Endothelial cell of umbilical vein (primary cell): Measurements from ENCODE around the gene ABCA2. TPM values are rescaled to one million over a fixed set of nuclear protein-coding genes. Genes with fewer than 3 reads are reported as not detected.

Experiments used
- BruUV-seq: library from RNA; stranded (reverse); fragments of 400-500 nt; replicated peaks from 2 replicates; lab custom pipeline; 2021; lab: Mats Ljungman, UMichigan
- CTCF ChIA-PET: fragments of 300-600, 350-600 bp; sonication (Branson Sonifier 250); formaldehyde crosslinking; loops from one replicate; lab custom pipeline; 2021; ENCODE audit warnings: antibody characterized with exemption, inconsistent platforms; lab: Charles Lee
- POLR2A ChIA-PET: fragments of 300-600, 350-600 bp; sonication (Branson Sonifier 250); formaldehyde crosslinking; loops from one replicate; lab custom pipeline; 2021; ENCODE audit warnings: antibody characterized with exemption, inconsistent platforms; lab: Charles Lee
- DNase-seq: peaks from one replicate; pipeline ENCODE4 v3.0.0-alpha.2; 2011; ENCODE audit warnings: low read depth, low spot score
- FAIRE-seq: peaks from 2 replicates; lab custom pipeline; 2011; peaks lifted over from hg19 to GRCh38; lab: Jason Lieb, UNC
- H2AFZ ChIP-seq: 2 replicates; pipeline ENCODE4 v1.6.0; 2012; ENCODE audit warnings: low read depth, low read length, control low read depth, inconsistent platforms
- H3K27ac ChIP-seq: 2 replicates; pipeline ENCODE4 v1.5.1; 2011; ENCODE audit warnings: low read depth, mild to moderate bottlenecking, control low read depth, low read length, moderate library complexity; ENCODE audit not compliant: insufficient read depth
- H3K27me3 ChIP-seq, 2 experiments: 2 replicates each; pipeline versions ENCODE4 v1.6.0 to v1.6.1; 2011; ENCODE audit warnings: low read length in 2 of 2, mixed read lengths in 1 of 2; ENCODE audit not compliant: control insufficient read depth in 2 of 2, insufficient read depth in 2 of 2
- H3K36me3 ChIP-seq, 2 experiments: 2 replicates in 1 of 2; 3 replicates in 1 of 2; pipeline ENCODE4 v1.5.1; 2011; ENCODE audit warnings: low read length in 2 of 2, mild to moderate bottlenecking in 1 of 2, moderate library complexity in 1 of 2; ENCODE audit not compliant: control insufficient read depth in 2 of 2, insufficient read depth in 2 of 2; ENCODE audit errors: extremely low read depth in 1 of 2
- H3K4me1 ChIP-seq: 3 replicates; pipeline ENCODE4 v1.5.1; 2011; ENCODE audit warnings: mild to moderate bottlenecking, low read length; ENCODE audit not compliant: control insufficient read depth, insufficient read depth; ENCODE audit errors: extremely low read depth
- H3K4me2 ChIP-seq: 2 replicates; pipeline ENCODE4 v1.6.1; 2011; ENCODE audit warnings: low read length, control low read depth, mixed read lengths; ENCODE audit not compliant: insufficient read depth
- H3K4me3 ChIP-seq, 3 experiments: fragments of 200-600 bp in 1 of 3; sonication (generic), shearing (Covaris generic) in 1 of 3; replicated peaks in 1 of 3; 2 replicates each; pipeline ENCODE4 v1.5.1; 2011 to 2016; ENCODE audit warnings: control low read depth in 3 of 3, low read length in 3 of 3, mild to moderate bottlenecking in 2 of 3, inconsistent platforms in 1 of 3, low read depth in 1 of 3, moderate library complexity in 1 of 3; ENCODE audit not compliant: insufficient read depth in 1 of 3
- H3K79me2 ChIP-seq: 2 replicates; pipeline ENCODE4 v1.6.0; 2012; ENCODE audit warnings: low read length, inconsistent platforms; ENCODE audit not compliant: control insufficient read depth, insufficient read depth
- H3K9ac ChIP-seq: replicated peaks from 2 replicates; pipeline ENCODE3; 2011; ENCODE audit warnings: low read length, control low read depth; ENCODE audit not compliant: insufficient read depth; ENCODE audit errors: extremely low read depth
- H3K9me1 ChIP-seq: replicated peaks from 3 replicates; pipeline ENCODE4 v1.6.0; 2011; ENCODE audit warnings: mild to moderate bottlenecking, low read length; ENCODE audit not compliant: control insufficient read depth, insufficient read depth; ENCODE audit errors: extremely low read depth
- H3K9me3 ChIP-seq: replicated peaks from 2 replicates; pipeline ENCODE4 v1.5.1; 2012; ENCODE audit warnings: low read length, inconsistent platforms; ENCODE audit not compliant: control insufficient read depth, insufficient read depth
- H4K20me1 ChIP-seq: replicated peaks from 2 replicates; pipeline ENCODE3; 2011; ENCODE audit warnings: mild to moderate bottlenecking, low read length; ENCODE audit not compliant: control insufficient read depth, insufficient read depth; ENCODE audit errors: extremely low read depth
- EZH2 ChIP-seq: IDR thresholded peaks from 2 replicates; pipeline ENCODE4 v1.6.1; 2012; ENCODE audit warnings: borderline replicate concordance, low read depth, mild to moderate bottlenecking, moderate library complexity, low read length, inconsistent platforms; ENCODE audit not compliant: severe bottlenecking
- FOS ChIP-seq: IDR thresholded peaks from 2 replicates; pipeline ENCODE4 v1.6.1; 2011; ENCODE audit warnings: mild to moderate bottlenecking, low read length, moderate library complexity, borderline replicate concordance; ENCODE audit not compliant: insufficient read depth
- GATA2 ChIP-seq: IDR thresholded peaks from 2 replicates; pipeline ENCODE4 v1.7.0; 2011; ENCODE audit warnings: low read depth, mild to moderate bottlenecking, moderate library complexity, mixed read lengths, low read length; ENCODE audit not compliant: insufficient read length, insufficient read depth
- JUN ChIP-seq: IDR thresholded peaks from 2 replicates; pipeline ENCODE4 v1.6.1; 2011; ENCODE audit warnings: borderline replicate concordance, low read depth; ENCODE audit not compliant: insufficient read length, insufficient read depth
- MAX ChIP-seq: IDR thresholded peaks from 2 replicates; pipeline ENCODE4 v1.6.1; 2011; ENCODE audit not compliant: insufficient read depth, insufficient read length
- MYC ChIP-seq: IDR thresholded peaks from one replicate; pipeline ENCODE4 v1.6.1; 2011; ENCODE audit warnings: mild to moderate bottlenecking, low read depth, low read length
- POLR2A ChIP-seq: IDR thresholded peaks from 2 replicates; pipeline ENCODE4 v1.6.1; 2012; ENCODE audit warnings: low read depth, mild to moderate bottlenecking, control low read depth, low read length
- POLR2AphosphoS5 ChIP-seq: IDR thresholded peaks from 2 replicates; pipeline ENCODE4 v1.6.1; 2012; ENCODE audit warnings: low read depth, mild to moderate bottlenecking, control low read depth, low read length, moderate library complexity; ENCODE audit not compliant: insufficient read depth
- dilution Hi-C: fragments of 300-500 bp; cut with MboI; formaldehyde crosslinking; loops from one replicate; pipeline ENCODE4 v1.15.0; 2019; ENCODE audit warnings: low sequenced_read_pairs; ENCODE audit not compliant: extremely low pct_ligation_motif_present
- intact Hi-C: fragments of 100-400 bp; cut with micrococcal nuclease; formaldehyde crosslinking; loops from one replicate; pipeline ENCODE4 v1.10.0; 2022
- polyA plus RNA-seq, 4 experiments: library from polyadenylated mRNA; depleted of rRNA in 3 of 4; stranded (reverse) in 3 of 4; unstranded in 1 of 4; fragments of >200 nt; gene quantifications; 2 replicates each; pipeline versions ENCODE4 v1.2.1 to v1.2.3, GENCODE V29; 2011 to 2012; ENCODE audit warnings: missing spikeins in 1 of 4
- total RNA-seq: library from RNA; stranded (reverse); gene quantifications from 2 replicates; pipeline ENCODE4 v1.2.3, GENCODE V29; 2021
- TF ChIP-seq, protein P1 (sequence below), 2 donors: IDR thresholded peaks; 1 replicate in 1 of 2; 2 replicates in 1 of 2; pipeline ENCODE4 v1.5.1; 2011; ENCODE audit warnings: low read length in 2 of 2, mild to moderate bottlenecking in 2 of 2, moderate library complexity in 2 of 2, control low read depth in 1 of 2, inconsistent platforms in 1 of 2, low read depth in 1 of 2; ENCODE audit not compliant: insufficient read depth in 1 of 2; ENCODE audit errors: extremely low read depth in 1 of 2

ABCA2 gene
- total and polyA plus RNA-seq, 2 donors (not counting 3 experiments of a cell fraction or from before 2014, with no cell fraction given): 20.0 to 29.1 TPM

GRCh38 chr9:136997371-136997770, 30.7 kb downstream of the ABCA2 start:
- DNase-seq (no peak), FAIRE-seq (no peak)
- H3K27me3 ChIP-seq: no peaks in the 10 kb centered on the region
- dilution Hi-C loops (no loop called here), intact Hi-C loops (loop anchor here (5.0 kb wide), 1 partner anchor 155 kb away; the partner anchor contains the start of gene AJM1)
- no peak overlapping the region for H3K9ac ChIP-seq
- H3K4me1 ChIP-seq: peaks cover 32% of the 10 kb centered on the region
- peak overlapping the region; percentile 33 for H3K27ac ChIP-seq
- H3K79me2 ChIP-seq: peaks cover 9% of the 10 kb centered on the region
- BruUV-seq: no TSS peak
- no peaks in the 10 kb centered on the region for H3K9me3 ChIP-seq
- CTCF ChIA-PET: interaction anchor here (0.7 to 2.7 kb wide), 10 partner anchors 12 to 207 kb away, joined by 3 to 27 read pairs (median 3); partner anchors contain the start of genes AJM1, NPDC1 and TMEM141
- H4K20me1 ChIP-seq: no peaks in the 10 kb centered on the region
- no peak for TF ChIP-seq POLR2A
- TF ChIP-seq JUN: no peak
- TF ChIP-seq FOS: no peak
- no peak for TF ChIP-seq MYC
- TF ChIP-seq, protein P1, sequence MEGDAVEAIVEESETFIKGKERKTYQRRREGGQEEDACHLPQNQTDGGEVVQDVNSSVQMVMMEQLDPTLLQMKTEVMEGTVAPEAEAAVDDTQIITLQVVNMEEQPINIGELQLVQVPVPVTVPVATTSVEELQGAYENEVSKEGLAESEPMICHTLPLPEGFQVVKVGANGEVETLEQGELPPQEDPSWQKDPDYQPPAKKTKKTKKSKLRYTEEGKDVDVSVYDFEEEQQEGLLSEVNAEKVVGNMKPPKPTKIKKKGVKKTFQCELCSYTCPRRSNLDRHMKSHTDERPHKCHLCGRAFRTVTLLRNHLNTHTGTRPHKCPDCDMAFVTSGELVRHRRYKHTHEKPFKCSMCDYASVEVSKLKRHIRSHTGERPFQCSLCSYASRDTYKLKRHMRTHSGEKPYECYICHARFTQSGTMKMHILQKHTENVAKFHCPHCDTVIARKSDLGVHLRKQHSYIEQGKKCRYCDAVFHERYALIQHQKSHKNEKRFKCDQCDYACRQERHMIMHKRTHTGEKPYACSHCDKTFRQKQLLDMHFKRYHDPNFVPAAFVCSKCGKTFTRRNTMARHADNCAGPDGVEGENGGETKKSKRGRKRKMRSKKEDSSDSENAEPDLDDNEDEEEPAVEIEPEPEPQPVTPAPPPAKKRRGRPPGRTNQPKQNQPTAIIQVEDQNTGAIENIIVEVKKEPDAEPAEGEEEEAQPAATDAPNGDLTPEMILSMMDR (IDR thresholded peaks at IDR 0.05; ENCODE audit: extremely low read depth in 1 of 2, insufficient read depth in 1 of 2, low read depth in 1 of 2, low read length in 2 of 2): no peak
- TF ChIP-seq EZH2: no peak
- no peak for TF ChIP-seq GATA2
- no peak for TF ChIP-seq POLR2AphosphoS5
- no peak for TF ChIP-seq MAX
- H3K4me2 ChIP-seq: peak overlapping the region; percentile 6
- peak overlapping the region; percentile 64 for H2AFZ ChIP-seq
- POLR2A ChIA-PET: no interaction called here
- no peaks in the 10 kb centered on the region for H3K36me3 ChIP-seq
- H3K9me1 ChIP-seq: no peaks in the 10 kb centered on the region
- no peak overlapping the region for H3K4me3 ChIP-seq
